ENCODE measurements around the gene PHLPP1. TPM values are rescaled to one million over a fixed set of nuclear protein-coding genes. Genes with fewer than 3 reads are reported as not detected.

Gene PHLPP1
- total RNA-seq, 2 experiments from 2014 or later: 9.0 to 12.4 TPM

DNA sequence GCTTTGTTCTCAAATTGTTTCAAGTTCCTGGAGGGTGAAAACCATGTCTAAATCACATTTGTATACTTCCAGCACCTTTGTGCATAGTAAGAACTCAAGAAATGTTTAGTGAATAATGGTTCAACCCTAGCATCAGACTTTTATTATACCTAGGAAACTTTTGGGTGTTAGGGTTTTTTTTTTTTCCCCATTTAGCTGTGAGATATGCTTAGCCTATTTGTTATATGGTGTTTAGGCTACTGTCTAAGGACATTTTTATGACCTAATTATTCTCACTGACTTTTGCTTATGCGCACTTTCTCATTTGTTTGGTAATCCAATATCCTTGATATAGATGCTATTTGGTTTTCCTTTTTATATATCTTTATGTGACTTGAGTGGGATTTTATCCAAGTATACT is 164.7 kb downstream of the PHLPP1 start:
- no peaks in the 10 kb centered on the region for H3K9me2 ChIP-seq (ENCODE audit: insufficient read depth, low read length)
- H3K9me3 ChIP-seq (ENCODE audit: low read length): no peaks in the 10 kb centered on the region
- no peaks in the 10 kb centered on the region for H3K36me3 ChIP-seq (ENCODE audit: insufficient read depth, low read length)
- ChIA-PET POLR2A (no interaction called here), CTCF (ENCODE audit: unreplicated experiment) (no interaction called here)
- H3K4me2 ChIP-seq (ENCODE audit: low read length): no peak overlapping the region
- no peak overlapping the region for H2AFZ ChIP-seq (ENCODE audit: low read length)
- H3K4me1 ChIP-seq (ENCODE audit: insufficient read depth, low read length, poor library complexity, severe bottlenecking): no peaks in the 10 kb centered on the region
- no peaks in the 10 kb centered on the region for H3K79me2 ChIP-seq (ENCODE audit: insufficient read depth, low read depth, low read length)
- no peak overlapping the region for H3K27ac ChIP-seq (ENCODE audit: low read depth, low read length, poor library complexity, severe bottlenecking)
- TF ChIP-seq EZH2phosphoT487 (IDR thresholded peaks at IDR 0.05; ENCODE audit: borderline replicate concordance, low read depth, low read length) (no peak), CTCF (conservative IDR thresholded peaks at IDR 0.05; ENCODE audit: low read length) (no peak)
- BruUV-seq (replicated peaks): no TSS peak
- DNase-seq (ENCODE audit: low spot score): no peak
- H3K4me3 ChIP-seq (ENCODE audit: low read depth, low read length, poor library complexity, severe bottlenecking): no peak overlapping the region
- no peaks in the 10 kb centered on the region for H4K20me1 ChIP-seq (ENCODE audit: insufficient read depth, low read length)
- intact Hi-C loops (cut with micrococcal nuclease; ENCODE audit: unreplicated experiment): no loop called here

DNA sequence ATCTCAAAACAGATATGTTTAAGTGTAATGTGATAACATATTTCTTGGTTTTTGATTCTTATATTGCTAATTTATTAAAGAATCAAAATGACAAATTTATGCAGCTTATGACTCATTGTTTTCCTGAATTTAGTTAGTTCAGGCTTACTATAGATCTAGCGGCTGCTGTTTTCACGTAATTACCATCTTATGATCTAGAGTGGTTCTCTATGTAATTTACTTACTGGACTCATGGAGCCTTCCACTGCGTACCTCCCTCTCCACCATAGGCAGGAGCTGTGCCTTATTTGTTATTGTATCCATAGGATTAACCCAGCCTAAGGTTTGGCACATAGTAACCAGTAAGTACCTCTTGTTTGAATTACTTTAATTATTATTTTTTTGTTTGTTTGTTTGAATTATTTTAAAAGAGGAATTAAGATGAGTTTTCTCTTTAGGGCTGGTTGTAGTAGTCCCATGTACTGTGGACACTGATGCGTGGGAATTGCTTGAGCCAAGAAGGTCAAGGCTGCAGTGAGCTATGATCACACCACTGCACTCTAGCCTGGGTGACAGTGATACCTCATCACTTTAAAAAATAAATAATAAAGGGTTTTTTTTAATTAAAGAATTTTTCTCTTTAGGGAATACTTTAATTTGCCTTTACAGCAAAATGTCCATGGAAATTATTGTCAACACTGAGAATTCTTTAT is 165.5 kb downstream of the PHLPP1 start:
- POLR2A ChIA-PET: no interaction called here
- no peaks in the 10 kb centered on the region for H3K4me1 ChIP-seq (ENCODE audit: insufficient read depth, low read length, poor library complexity, severe bottlenecking)
- no peak overlapping the region for H3K4me2 ChIP-seq (ENCODE audit: low read length)
- BruUV-seq (replicated peaks): no TSS peak
- no peaks in the 10 kb centered on the region for H4K20me1 ChIP-seq (ENCODE audit: insufficient read depth, low read length)
- H2AFZ ChIP-seq (ENCODE audit: low read length): no peak overlapping the region
- intact Hi-C loops (cut with micrococcal nuclease; ENCODE audit: unreplicated experiment): no loop called here
- no peaks in the 10 kb centered on the region for H3K36me3 ChIP-seq (ENCODE audit: insufficient read depth, low read length)
- H3K27ac ChIP-seq (ENCODE audit: low read depth, low read length, poor library complexity, severe bottlenecking): no peak overlapping the region
- TF ChIP-seq CTCF (conservative IDR thresholded peaks at IDR 0.05; ENCODE audit: low read length) (no peak), EZH2phosphoT487 (IDR thresholded peaks at IDR 0.05; ENCODE audit: borderline replicate concordance, low read depth, low read length) (no peak)
- CTCF ChIA-PET (ENCODE audit: unreplicated experiment): no interaction called here
- H3K79me2 ChIP-seq (ENCODE audit: insufficient read depth, low read depth, low read length): no peaks in the 10 kb centered on the region
- no peaks in the 10 kb centered on the region for H3K9me2 ChIP-seq (ENCODE audit: insufficient read depth, low read length)
- no peaks in the 10 kb centered on the region for H3K9me3 ChIP-seq (ENCODE audit: low read length)
- DNase-seq (ENCODE audit: low spot score): no peak
- H3K4me3 ChIP-seq (ENCODE audit: low read depth, low read length, poor library complexity, severe bottlenecking): no peak overlapping the region

- intact Hi-C loops (cut with micrococcal nuclease; ENCODE audit: unreplicated experiment): no loop called here
- no TSS peak for BruUV-seq (replicated peaks)
- H2AFZ ChIP-seq (ENCODE audit: low read length): no peak overlapping the region
Measured at GRCh38 chr18:62881509-62882016, 166.2 kb downstream of the PHLPP1 start.

More at GRCh38 chr18:62881509-62882016, 166.2 kb downstream of the PHLPP1 start:
- CTCF ChIA-PET (ENCODE audit: unreplicated experiment): no interaction called here
- no peaks in the 10 kb centered on the region for H3K4me1 ChIP-seq (ENCODE audit: insufficient read depth, low read length, poor library complexity, severe bottlenecking)
- no peak for DNase-seq (ENCODE audit: low spot score)
- H3K79me2 ChIP-seq (ENCODE audit: insufficient read depth, low read depth, low read length): no peaks in the 10 kb centered on the region
- H3K9me3 ChIP-seq (ENCODE audit: low read length): no peaks in the 10 kb centered on the region
- no peaks in the 10 kb centered on the region for H3K9me2 ChIP-seq (ENCODE audit: insufficient read depth, low read length)
- no peak overlapping the region for H3K27ac ChIP-seq (ENCODE audit: low read depth, low read length, poor library complexity, severe bottlenecking)
- TF ChIP-seq CTCF (conservative IDR thresholded peaks at IDR 0.05; ENCODE audit: low read length) (no peak), EZH2phosphoT487 (IDR thresholded peaks at IDR 0.05; ENCODE audit: borderline replicate concordance, low read depth, low read length) (no peak)
- no peak overlapping the region for H3K4me3 ChIP-seq (ENCODE audit: low read depth, low read length, poor library complexity, severe bottlenecking)
- H4K20me1 ChIP-seq (ENCODE audit: insufficient read depth, low read length): no peaks in the 10 kb centered on the region
- H3K4me2 ChIP-seq (ENCODE audit: low read length): no peak overlapping the region
- no peaks in the 10 kb centered on the region for H3K36me3 ChIP-seq (ENCODE audit: insufficient read depth, low read length)
- POLR2A ChIA-PET: no interaction called here

Data from OCI-LY7 (cell line).